ENCODE data around the gene ZNF674. TPM values are rescaled to one million over a fixed set of nuclear protein-coding genes. Genes with fewer than 3 reads are reported as not detected.

Gene ZNF674
- 3.0 and 3.4 TPM in 2 replicates for total RNA-seq (2014; rRNA removed; shearing (Covaris generic))

DNA sequence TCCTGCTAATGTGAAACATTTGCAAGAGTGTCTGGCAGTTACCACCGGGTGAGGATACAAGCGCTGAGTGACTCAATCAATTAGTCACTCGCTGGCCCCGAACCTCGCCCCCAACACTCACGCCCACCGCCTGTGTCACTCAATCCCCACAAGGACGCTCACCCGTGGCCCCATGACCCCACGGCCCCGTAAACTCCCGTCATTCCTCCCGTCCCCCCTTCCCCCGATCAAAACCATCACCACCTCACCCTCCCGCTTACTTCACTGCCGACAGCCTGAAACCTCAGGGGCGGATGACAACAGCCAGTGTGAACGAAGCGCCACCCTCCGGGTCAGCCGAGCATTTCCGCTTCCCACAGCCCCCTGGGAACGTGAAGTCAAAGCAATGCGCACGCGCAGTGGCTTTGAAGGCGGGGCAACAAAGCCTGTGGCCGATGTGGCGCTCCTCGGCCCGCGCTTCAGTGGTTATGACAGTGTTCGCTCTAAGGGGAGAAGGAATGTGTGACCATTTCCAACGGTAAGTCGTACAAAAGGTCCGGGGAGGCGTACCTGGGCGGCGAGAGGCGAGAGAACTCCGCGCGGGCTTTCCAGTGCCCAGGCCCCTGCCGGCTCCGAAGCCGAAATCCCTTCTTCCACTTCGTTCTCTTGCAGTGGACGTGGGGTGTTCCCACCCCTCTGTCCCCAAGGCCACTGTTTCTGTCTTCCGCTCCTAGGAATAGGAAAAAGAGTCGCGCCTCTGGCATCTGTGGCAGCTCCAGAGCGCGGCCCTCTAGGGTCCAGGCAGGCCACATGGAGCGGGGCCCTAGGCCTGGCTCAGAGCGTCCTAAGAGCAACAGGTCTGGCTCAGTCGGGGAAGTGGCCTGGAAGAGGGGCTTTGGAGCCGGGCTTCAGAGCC, at the start of gene ZNF674:
TSS of gene ZNF674 (minus strand) at position 311 of the 895 bp plus-strand sequence. CDS start 3,334 bp downstream, outside the sequence.
- DNase-seq (ENCODE audit: low read depth), result peak; percentile 93

DNA sequence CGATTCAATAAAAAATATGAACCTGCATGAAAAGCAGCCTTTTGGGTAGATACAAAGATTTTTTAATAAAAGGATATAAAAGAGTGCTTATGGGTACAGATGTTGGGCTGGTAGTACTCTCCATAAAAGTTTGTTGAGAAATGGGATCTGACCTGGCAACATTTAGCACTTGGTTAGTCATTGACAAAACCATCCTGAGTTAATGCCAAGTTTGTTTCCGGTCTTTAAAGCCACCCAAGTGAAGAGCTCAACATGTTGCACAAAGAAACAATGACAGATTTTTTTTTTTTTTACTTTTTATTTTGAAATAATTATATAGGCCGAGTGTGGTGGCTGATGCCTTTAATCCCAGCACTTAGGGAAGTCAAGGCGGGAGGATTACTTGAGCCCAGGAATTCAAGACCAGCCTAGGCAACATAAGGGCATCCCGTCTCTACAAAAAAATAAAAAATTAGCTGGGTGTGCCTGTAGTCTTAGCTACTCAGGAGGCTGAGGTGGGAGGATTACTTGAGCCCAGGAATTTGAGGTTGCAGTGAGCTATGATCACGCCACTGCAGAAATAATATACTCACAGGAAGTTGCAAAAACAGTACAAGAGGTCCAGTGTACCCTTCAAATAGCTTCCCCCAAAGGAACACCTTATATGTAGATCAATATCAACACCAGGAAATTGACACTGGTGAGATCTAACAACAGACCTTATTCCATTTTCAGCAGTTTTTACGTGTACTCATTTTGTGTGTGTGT, 44.9 kb upstream of the ZNF674 start:
- DNase-seq (ENCODE audit: low read depth), result peak; percentile 87

DNA sequence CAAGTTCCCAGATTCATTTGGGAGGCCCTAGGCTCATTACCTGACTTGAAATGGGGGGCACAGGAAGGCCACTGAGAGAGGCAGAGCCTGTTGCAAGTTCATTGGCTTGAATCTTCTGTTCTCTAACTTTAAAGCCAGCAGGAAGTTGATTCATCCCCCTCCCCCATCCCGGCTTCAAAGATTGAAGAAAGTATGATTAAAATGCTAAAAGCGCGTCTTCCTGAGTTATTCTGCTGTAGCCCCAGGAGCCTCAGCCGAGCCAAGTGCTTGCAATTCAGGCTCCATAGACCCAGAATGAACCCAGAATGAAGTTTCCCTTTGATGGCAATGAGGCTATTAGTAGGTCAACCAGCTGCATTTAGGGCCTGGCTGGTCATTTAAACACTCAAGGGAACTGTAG, 43.0 kb upstream of the ZNF674 start:
- DNase-seq (ENCODE audit: low read depth), result peak; percentile 72

DNA sequence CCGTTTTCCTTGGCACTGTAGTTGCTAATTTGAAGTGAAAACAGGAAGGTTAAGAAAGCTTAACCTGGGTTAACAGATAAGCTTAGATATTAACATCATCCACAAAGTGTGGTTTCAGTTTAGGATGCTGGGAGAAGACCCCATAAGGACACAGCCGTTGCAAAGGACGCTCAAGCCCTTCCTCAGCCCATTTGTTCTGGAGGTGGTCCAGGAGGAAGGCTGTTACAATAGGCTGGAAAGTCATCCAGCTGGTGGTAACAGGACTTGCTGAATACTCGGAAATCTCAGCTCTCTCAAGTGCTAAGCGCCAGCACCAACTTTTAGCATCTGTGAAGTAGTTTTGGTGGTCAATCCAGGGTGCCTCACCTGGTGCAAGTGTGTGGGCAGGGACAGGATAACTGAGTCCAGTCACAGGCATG, 42.5 kb upstream of the ZNF674 start:
- DNase-seq (ENCODE audit: low read depth), result no peak

DNA sequence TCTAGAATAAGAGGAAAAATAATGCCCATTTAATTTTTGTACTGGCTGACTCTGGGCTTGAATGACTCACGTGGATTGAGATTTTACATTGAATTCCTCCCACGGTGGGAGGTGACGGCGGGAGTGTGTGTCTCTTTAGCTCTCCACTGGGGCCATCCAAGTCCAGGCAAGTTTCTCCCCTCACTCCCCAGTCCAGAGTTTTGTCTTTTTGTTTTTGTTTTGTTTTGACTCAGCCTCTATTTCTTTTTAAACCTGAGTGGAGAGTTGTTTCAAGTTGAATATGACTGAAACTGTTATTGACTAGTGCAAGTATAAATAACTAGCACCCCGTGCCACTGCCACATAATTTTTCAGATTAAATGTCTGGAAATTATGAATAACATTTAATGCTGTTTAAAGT, 41.9 kb upstream of the ZNF674 start:
- peak; percentile 66 for DNase-seq (ENCODE audit: low read depth)

DNA sequence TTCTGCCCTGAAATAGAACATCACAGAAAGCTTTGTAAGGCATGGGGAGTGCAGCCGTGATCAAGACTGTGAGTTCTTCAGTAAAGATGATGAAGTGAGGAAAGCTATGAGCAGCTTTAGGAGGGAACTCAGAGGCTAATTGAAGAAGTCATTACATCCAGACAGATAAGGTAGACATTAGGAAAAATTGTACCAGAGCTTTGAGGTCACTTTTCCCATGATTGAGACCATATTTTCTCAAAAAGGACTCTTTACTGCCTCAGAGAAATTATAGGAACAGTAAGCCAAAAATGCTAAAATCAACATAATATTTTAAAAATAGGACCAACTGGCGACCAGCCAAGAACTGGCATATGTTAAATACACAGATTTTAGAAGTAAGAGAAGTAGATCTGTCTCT, 39.5 kb upstream of the ZNF674 start:
- no peak for DNase-seq (ENCODE audit: low read depth)

DNA sequence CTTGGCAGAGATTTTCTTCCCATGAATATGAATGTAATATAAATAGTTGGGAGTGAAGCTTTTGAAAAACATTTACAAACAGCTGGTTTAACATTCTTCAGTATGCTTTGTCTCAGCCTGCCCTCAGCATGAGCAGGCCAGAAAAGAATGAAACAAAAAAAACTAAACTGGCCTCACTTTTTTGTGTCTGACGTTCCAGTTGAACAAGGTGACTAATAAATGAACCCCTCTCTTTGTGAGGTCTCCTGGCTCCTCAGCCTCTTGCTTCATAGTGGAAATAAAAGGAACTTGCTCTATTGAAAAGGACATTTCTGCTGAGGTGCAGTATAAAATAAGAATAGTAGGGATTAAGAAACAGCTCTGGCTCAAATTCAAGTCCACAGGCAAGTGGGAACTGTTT, 37.7 kb upstream of the ZNF674 start:
- peak; percentile 86 for DNase-seq (ENCODE audit: low read depth)

DNA sequence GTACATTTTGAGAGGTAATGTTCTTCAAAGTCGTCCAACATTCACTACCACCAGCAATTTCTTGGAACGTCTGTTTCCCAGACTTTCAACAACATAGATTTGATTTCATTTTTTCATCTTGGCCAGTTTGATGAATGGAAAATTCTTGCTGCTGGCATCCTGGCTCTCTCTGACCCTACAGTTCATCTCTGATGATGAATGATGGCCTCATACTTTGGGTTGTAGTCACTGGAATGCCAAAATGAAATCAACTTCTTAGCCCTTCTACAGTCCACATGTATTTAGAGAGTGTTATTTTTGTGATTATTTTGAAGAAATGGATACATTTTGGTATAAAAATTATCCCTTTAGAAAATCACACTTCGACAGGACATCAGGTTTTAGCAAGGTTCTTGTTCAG, 37.1 kb upstream of the ZNF674 start:
- DNase-seq (ENCODE audit: low read depth), result peak; percentile 82

DNA sequence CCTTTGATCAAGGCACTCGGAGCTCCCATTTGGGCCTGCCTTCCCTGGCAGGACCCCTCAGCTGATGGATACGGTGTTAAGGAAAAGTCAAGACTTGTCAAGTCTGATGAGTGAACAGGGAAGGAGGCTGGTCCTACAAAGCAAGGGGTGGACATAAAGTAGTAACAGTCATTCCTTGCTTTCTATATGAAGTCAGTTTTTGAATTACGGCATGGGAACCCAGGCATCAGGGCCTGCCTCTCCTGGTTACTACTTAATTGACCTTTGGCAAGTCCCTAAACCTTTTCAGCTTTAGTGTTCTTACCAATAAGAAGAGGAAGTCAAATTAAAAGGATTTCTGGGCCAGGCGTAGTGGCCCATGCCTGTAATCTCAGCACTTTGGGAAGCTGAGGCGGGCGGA, 35.4 kb upstream of the ZNF674 start:
- no peak for DNase-seq (ENCODE audit: low read depth)

DNA sequence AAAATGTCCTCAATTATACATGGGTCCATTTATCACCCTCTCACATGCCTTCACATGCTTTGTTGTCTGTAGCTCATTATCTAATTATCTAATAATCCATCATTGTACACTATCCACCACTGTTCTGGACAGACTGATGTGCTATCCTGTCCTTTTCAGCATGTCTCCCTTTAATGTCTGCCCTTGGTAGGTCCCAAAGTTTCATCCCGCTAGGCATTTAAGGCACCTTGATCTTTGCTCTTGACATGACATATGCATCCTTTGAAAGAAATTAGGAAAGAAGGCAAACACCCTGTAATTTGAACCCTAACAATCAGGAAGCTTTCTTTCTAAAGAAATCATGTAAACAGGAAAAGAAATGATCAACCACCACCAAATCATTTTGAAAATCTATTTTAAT, 34.0 kb upstream of the ZNF674 start:
- DNase-seq (ENCODE audit: low read depth), result no peak

DNA sequence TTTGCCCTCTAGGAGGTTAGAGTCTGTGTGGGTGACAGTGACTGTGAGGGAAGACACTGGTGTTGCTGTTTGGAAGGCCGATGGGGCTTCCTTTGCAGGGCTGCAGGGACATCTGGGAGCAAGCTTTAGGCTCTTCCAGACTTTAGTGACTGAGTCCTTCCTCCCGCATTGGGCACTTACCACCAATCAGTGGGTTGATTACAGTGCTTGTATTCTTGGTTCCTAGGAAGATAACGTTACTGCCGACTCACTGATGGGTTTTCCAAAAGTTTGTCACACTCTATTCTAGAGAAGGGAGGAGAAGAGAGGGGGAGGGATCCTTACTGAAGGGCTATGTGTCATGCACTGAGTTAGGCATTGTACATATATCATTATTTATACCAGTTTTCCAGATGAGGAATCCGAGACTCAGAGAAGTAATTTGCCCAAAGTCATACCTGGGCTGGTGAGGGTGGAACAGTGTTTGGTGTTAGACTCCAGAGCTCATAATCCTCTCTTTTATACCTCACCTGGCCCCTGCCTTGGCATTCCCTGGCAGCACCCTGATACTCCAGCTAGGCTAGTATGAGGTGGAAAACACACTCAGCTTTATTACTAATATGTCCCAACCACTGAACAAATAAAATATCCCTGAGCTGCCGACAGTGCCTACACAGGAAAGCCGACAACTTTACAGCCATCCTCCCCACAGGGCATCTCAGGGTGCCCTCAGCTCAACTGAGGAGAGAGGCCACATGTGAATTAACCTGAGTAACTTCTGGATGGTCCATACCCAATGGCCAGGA, 32.2 kb upstream of the ZNF674 start:
- DNase-seq (ENCODE audit: low read depth), result peak; percentile 69

DNA sequence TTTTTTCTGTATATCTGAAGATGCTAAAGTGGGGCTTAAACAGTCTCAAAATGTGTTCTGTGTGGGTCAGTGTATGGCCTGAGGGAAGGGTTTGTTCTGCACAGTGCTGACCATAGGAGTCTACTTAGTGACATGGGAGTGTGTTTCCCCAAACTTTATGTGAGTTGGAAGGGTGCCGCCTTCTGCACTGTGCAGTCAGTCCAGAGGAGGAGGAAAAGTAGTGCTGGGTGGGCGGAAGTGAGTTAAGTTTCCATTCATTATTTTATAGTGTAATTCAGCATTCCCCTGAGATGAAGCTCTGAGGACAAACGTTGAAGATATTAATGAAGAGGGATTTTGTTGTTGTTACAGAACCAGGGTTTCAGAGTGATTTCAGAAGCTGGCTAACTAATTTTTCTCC, 31.2 kb upstream of the ZNF674 start:
- no peak for DNase-seq (ENCODE audit: low read depth)

DNA sequence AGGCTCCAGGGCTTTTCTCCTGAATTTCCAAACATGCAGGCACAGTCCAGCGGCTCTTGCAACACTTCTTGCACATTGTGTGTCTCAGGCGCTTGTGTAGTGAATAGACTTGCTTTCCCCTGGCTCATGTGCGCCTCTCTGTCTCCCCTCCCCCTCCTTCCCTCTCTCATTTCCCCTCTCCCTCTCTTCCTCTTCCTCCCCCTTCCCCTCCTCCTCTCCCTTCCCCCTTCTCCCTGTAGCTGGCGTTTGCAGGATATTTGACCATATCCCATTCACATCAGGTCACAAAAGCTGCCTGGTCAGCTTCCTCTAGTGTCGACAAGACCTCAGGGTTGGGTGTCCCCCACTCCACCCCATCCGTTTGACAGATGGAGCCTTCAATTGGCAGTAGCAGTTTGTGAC, 30.8 kb upstream of the ZNF674 start:
- no peak for DNase-seq (ENCODE audit: low read depth)

DNA sequence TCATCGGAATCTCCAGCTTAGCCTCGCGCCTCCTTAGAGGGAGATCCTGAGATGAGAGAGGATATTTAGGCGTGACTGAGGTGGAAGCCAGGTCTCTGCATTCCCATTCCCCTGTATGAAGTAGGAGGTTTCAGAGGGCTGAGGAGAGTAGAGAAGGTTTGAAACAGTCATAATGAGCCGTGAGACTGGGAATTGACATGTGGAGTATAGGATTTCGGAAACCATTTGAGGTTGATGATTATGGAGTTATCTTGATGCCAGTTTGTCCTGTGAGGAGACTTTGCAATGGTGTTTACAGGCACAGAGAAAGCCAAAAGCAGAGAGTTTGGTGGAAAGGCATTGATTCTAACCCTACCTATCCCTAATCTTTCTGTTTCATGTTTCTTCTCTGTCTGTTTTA, 30.4 kb upstream of the ZNF674 start:
- DNase-seq (ENCODE audit: low read depth), result no peak

DNA sequence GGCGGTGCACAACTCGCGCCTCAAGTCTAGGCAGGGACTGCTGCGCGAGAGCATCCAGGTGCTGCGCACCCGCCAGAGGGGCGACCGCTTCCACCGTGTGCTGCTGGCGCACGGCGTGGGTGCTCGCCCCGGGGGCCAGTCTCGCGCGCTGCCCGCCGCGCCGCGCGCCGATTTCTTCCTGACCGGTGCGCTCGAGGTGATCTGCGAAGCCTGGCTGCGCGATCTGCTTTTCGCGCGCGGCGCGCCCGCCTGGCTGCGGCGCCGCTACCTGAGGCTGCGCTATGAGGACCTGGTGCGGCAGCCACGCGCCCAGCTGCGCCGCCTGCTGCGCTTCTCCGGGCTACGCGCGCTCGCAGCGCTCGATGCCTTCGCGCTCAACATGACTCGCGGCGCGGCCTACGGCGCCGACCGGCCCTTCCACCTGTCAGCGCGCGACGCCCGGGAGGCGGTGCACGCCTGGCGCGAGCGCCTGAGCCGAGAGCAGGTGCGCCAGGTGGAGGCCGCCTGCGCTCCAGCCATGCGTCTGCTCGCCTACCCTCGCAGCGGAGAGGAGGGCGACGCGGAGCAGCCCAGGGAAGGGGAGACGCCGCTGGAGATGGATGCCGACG, 29.7 kb upstream of the ZNF674 start:
- no peak for DNase-seq (ENCODE audit: low read depth)

DNA sequence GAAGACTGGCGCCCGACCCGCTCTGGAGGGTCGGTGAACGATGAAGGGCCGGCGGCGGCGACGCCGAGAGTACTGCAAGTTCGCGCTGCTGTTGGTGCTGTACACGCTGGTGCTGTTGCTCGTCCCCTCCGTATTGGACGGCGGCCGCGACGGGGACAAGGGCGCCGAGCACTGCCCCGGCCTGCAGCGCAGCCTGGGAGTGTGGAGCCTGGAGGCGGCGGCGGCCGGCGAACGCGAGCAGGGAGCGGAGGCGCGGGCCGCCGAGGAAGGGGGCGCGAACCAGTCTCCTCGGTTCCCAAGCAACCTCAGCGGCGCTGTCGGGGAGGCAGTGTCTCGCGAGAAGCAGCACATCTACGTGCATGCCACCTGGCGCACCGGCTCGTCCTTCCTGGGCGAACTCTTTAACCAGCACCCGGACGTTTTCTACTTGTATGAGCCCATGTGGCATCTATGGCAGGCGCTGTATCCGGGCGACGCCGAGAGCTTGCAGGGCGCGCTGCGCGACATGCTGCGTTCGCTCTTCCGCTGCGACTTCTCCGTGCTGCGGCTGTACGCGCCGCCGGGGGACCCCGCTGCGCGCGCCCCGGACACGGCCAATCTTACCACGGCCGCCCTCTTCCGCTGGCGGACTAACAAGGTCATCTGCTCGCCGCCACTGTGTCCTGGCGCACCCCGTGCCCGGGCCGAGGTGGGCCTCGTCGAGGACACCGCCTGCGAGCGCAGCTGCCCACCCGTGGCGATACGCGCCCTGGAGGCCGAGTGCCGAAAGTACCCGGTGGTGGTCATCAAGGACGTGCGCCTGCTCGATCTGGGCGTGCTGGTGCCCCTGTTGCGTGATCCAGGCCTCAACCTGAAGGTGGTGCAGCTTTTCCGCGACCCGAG, 28.9 kb upstream of the ZNF674 start:
- peak; percentile 81 for DNase-seq (ENCODE audit: low read depth)

DNA sequence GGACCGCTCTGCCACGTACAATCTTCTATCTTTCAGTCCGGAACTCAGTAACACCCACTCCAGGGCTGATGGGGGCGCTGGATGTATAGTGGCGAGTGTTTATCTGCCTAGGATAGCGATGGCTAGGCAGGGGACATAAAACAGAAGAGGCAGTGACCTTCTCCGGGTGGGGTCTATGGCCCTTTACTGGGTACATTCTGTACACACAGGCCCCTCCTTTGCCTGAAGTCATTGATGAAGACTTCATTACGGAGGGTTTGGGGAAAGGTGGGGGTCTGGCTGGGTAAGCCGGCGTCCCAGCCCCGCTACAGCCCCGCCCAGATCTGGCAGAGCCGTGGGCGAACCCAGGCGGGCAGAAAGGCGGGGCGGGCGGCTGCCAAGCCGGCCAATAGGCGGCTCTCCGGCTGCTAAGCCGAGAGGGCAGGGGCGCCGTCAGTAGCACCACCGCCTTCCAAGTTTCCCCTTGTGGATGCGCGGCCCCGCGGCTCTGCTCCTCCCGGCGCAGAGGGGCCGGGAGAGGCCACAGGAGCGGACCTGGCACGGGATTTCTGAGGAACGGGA, 28.2 kb upstream of the ZNF674 start, which contains the start of gene CHST7:
TSS of gene CHST7 (plus strand) at position 435 of the 561 bp plus-strand sequence. CDS start 167 bp downstream, outside the sequence.
- peak; percentile 74 for DNase-seq (ENCODE audit: low read depth)

DNA sequence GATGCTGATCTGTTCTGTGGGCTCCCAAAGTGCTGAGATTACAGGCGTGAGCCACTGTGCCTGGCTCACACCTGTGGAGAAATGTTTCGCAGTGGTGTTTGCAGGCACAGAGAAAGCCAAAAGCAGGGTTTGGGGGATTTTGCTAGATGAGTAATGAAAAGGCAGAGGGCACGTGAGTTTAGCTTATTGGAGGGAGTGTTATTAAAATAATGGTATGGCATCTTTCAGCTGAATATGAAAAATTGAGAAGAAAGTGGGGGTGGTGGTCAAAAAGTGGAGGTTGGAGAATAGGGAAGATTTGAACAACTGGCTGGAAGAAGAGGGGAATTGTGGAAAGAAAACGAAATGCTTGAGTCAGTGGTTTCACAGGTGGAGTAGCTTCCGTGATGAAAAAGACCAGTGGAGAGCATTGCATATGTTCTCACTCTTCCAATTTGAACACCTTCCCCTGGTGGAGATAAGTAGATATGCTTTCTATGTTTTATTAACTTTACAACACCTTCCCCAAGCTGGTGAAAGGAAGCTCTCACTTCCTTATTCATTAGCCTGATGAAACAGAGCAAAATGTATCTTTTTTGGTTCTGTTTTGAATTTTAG, 27.2 kb upstream of the ZNF674 start:
- no peak for DNase-seq (ENCODE audit: low read depth)

DNA sequence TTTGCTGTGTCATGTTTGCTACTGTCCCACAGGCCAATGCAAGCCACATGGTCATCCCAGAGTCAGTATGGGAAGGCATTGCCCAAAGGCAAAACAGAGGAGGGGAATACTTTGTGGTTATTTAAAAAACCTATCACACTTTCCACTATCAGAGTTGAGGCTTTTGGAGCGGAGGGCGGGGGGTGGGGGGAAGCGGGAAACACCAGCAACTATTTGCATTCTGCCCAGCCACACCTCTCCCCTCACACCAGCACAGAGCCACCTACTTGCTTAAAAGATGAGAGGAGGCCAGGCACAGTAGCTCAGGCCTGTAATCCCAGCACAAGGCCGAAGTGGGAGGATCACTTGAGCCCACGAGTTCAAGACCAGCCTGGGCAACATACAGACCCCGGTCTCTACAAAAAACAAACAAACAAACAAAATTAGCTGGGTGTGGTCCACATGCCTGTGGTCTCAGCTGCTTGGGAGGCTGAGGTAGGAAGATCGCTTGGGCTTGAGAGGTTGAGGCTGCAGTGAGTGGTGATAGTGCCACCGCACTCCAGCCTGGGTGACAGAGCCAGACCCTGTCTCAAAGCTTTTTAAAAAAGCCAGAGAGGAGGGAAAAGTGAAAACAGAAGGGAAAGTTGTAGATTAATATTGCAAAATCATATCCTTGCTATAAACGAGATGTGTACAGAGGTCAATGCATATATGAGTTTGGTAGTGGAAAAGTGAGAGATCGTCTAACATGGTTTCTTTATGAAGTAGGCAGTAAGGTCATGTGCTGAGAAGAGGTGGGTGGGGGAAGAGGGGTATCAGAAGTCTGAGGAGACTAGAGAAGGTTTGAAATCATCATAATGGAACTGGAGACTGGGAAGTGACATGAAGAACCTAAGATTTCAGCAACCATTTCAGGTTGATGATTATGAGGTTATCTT, 26.5 kb upstream of the ZNF674 start:
- no peak for DNase-seq (ENCODE audit: low read depth)

All from M059J (cell line).